Esophagus (tissue), 2 donors: ENCODE measurements around the gene FECH. TPM values are rescaled to one million over a fixed set of nuclear protein-coding genes. Genes with fewer than 3 reads are reported as not detected.

Experiments
- H3K27ac ChIP-seq, 2 donors: one replicate each; pipeline ENCODE4 v1.5.1; 2013; ENCODE audit warnings: low read depth in 2 of 2, mild to moderate bottlenecking in 2 of 2, inconsistent platforms in 1 of 2, low read length in 1 of 2, moderate library complexity in 1 of 2
- H3K27me3 ChIP-seq, 2 donors: one replicate each; pipeline ENCODE4 v1.6.1; 2013; ENCODE audit warnings: low read length in 2 of 2, control low read depth in 1 of 2, mild to moderate bottlenecking in 1 of 2; ENCODE audit not compliant: insufficient read depth in 2 of 2, control insufficient read depth in 1 of 2
- H3K36me3 ChIP-seq, 2 donors: one replicate each; pipeline ENCODE4 v1.6.1; 2013; ENCODE audit warnings: low read length in 1 of 2; ENCODE audit not compliant: control insufficient read depth in 2 of 2, insufficient read depth in 2 of 2
- H3K4me1 ChIP-seq, 2 donors: one replicate each; pipeline ENCODE4 v1.6.1; 2013; ENCODE audit warnings: low read length in 1 of 2; ENCODE audit not compliant: control insufficient read depth in 2 of 2, insufficient read depth in 2 of 2
- H3K4me3 ChIP-seq, 2 donors: one replicate each; pipeline ENCODE4 v1.5.1; 2013; ENCODE audit warnings: low read length in 2 of 2, mild to moderate bottlenecking in 2 of 2, low read depth in 1 of 2, moderate library complexity in 1 of 2
- H3K9me3 ChIP-seq, 2 donors: one replicate each; pipeline ENCODE4 v1.6.1; 2013; ENCODE audit warnings: mild to moderate bottlenecking in 2 of 2, low read depth in 1 of 2, low read length in 1 of 2, moderate library complexity in 1 of 2; ENCODE audit not compliant: control insufficient read depth in 2 of 2, insufficient read depth in 1 of 2
- WGBS, 2 donors: extraction: QIAGEN DNeasy Blood & Tissue Kit; methylation state at CpG; one replicate each; pipeline ENCODE4 v1.1.7; 2013; 5-methylcytosine and 5-hydroxymethylcytosine counted together
- polyA plus RNA-seq, 2 donors: library from polyadenylated mRNA; stranded (reverse); fragments of 200-250 nt; gene quantifications; one replicate each; pipeline ENCODE4 v1.2.3, GENCODE V29; 2013
- donor health status: healthy with polysubstance abuse.
- donor health status: Bipolar disorder and iron deficiency.

FECH gene
- polyA plus RNA-seq, 2 donors: 3.4 to 9.2 TPM

DNA sequence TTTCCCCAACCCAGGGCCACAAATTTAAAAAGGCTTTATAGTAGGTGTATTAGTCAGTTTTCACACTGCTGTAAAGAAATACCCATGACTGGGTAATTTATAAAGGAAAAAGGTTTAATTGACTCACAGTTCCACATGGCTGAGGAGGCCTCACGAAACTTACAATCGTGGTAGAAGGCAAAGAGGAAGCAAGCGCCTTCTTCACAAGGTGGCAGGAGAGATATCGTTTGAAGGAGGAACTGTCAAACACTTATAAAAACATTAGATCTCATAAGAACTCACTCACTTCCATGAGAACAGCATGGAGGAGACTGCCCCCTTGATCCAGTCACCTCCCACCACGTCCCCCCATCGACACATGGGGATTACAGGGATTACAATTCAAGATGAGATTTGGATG, 70.4 kb downstream of the FECH start:
- Histone ChIP-seq H3K4me3 (no peak overlapping the region), H3K36me3 (no peaks in the 10 kb centered on the region), H3K9me3 (no peaks in the 10 kb centered on the region), H3K4me1 (no peaks in the 10 kb centered on the region), H3K27me3 (no peaks in the 10 kb centered on the region), H3K27ac (no peak overlapping the region)
- 64 to 67% methylated on average over 6 of the region's 6 CpGs for WGBS, 2 donors

DNA sequence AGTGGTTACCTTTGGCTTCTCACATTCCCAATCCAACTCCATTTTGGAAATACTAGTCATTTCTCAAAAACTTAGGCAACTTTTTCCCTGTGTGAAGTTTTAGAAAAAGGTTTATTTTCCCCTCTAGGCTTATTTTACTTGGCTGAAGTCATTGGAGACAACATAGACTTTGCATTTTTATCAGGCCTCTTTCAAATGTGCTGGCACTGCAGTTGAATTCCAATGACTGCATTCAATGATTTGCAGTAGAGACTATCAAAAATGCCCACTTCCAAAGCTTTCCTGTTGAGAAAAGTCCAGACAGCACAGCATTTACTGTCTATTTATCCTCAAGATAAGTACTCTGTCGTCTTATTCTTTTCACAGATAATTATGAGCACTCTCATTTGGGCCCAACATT, 81.3 kb downstream of the FECH start:
- H3K36me3 ChIP-seq: no peaks in the 10 kb centered on the region
- H3K4me3 ChIP-seq: no peak overlapping the region
- no peaks in the 10 kb centered on the region for H3K9me3 ChIP-seq
- no peaks in the 10 kb centered on the region for H3K27me3 ChIP-seq
- H3K27ac ChIP-seq: no peak overlapping the region
- 48 to 57% methylated on average over 1 of the region's 1 CpG for whole genome bisulfite sequencing, 2 donors
- no peaks in the 10 kb centered on the region for H3K4me1 ChIP-seq

DNA sequence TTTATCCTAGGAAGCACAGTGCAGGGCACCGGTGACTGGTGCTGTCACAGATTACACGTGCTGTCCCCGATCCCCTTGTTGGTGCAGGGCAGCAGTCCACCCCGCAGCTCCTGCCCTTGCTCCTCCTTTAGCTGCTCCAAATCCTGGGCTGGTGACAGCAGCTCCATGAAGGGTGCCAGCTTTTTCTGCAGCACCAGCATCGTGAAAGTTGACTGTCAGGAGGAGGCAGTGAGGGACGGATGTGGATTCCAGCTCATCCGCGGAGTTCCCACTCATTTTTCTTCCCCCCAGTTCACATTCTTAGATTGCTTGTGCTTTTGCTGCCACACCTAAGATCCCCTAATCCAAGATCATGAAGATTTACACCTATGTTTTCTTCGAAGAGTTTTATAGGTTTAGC, 83.9 kb downstream of the FECH start:
- Histone ChIP-seq H3K27ac (no peak overlapping the region), H3K9me3 (no peaks in the 10 kb centered on the region), H3K4me3 (no peak overlapping the region), H3K4me1 (no peaks in the 10 kb centered on the region), H3K27me3 (no peaks in the 10 kb centered on the region), H3K36me3 (no peaks in the 10 kb centered on the region)
- WGBS, 2 donors: 73% methylated on average over 9 of the region's 9 CpGs

DNA sequence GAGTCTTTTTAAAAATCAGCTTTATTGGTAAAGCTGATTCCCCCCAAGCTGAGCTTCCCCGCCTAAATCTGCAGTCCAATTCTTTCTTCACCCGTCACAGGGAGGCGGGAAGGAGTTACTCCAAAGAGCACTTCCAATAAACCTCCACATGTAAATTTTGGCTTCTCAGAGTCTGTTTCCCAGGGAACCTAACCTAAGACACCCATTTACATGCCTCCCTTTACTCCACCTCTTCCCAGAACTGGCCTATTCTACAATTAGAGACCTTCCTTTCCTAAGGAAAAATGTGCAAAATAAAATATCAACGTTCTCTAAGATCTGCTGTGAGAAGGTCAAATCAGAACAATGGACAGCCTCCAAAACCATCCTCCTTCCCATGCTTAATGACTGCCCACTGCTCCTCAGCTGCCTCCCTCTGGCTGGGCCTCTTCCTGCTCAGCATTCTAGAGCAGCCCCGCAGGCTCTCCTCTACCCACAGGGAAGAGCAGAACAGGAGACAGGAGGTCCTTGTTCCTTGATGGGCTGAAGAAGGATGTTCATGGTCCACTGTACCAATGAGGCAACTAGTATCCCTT, 87.7 kb downstream of the FECH start:
- no peaks in the 10 kb centered on the region for H3K27me3 ChIP-seq
- no peaks in the 10 kb centered on the region for H3K4me1 ChIP-seq
- no peak overlapping the region for H3K4me3 ChIP-seq
- H3K9me3 ChIP-seq: no peaks in the 10 kb centered on the region
- no peak overlapping the region for H3K27ac ChIP-seq
- H3K36me3 ChIP-seq: no peaks in the 10 kb centered on the region
- 57 to 75% methylated on average over 5 of the region's 5 CpGs for WGBS, 2 donors

Other genes with a start within 250 kb of the FECH start
- gene ST8SIA3, start 234.1 kb downstream of the FECH start, polyA plus RNA-seq: not detected
- under 1 TPM; under 0.01 TPM for gene ONECUT2, start 151.3 kb downstream of the FECH start, polyA plus RNA-seq
- 10 to 100 TPM; 65.3 to 74.8 TPM for gene NARS1, start 35.1 kb upstream of the FECH start, polyA plus RNA-seq
- gene ATP8B1, start 216.6 kb upstream of the FECH start, polyA plus RNA-seq: 10 to 100 TPM in 1 of 2 donors, 1 to 10 TPM in 1; 8.0 to 12.9 TPM